Measurements from ENCODE around the gene DAB1.

Gene DAB1

DNA sequence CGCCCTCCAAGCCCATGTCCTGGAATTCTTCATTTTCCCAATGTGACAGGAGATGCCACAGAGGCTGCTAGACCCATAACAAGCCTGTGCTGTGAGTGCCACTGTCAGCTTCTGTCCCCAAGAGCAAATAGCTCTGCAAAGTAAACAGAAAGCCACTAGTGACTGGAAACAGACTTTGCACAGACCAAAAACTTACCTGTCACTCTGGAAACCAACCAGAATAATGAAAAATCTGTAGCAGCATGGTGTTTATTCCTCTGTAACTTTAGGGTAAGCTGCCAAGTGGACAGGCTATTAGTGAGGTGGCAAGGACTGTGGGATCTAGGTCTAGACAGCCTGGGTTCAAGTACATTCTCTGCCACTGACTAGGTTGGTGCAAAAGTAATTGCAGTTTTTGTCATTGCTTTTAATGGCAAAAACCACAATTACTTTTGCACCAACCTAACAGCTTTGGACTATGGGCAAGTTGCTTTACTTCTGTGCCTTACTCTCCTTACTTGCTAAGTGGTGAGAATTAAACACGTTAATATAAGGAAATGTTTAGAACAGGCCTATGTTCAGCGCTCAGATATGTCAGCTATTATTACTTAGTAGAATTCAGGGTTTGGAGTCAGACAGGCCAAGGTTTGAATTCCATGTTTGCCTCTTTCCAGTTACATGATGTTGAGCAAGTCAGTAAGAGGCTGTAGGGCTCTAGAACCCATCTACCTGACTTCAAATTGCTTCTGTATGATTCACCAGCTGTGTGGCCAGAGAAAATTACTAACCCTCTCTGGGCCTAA, 457.8 kb downstream of the DAB1 start, which contains the start of gene C8B:
Gene C8B (minus strand): TSS at position 100 of the 782 bp plus-strand sequence. CDS start 67 bp downstream, at position 33.
- DNase-seq: no peak

GRCh38 chr1:56965191-56965590, 458.7 kb downstream of the DAB1 start:
- no peak for DNase-seq

DNA sequence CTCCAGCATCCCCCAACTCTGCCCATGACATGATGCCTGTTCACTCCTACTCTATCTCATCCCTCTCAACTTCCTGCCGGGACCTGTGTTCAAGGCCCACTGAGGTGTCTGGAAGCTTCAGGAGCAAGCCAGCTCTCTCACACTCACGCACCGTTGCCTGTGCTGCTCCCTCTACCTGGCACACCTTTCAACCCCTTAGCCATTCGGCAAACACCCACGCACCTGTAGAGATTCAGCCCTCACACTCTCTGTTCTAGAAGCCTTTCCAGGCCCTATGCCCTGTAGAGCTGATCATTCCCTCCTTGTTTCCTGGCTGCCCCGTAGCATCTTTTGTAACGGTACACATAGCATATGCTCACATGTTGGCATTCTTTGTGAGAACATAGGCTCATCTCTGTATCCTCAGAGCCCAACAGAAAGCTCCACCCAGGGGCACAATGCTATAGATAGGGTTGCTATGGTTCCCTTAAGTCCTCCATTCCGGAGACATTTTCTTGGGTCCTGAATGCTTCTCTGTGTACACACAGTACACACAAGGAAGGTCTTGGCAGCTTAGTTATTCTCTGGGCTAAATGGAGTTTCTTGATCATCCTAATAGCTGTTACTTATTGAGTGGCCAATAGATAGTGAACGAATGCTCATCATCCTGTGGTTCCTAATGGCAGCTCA, 459.4 kb downstream of the DAB1 start:
- no peak for DNase-seq

DNA sequence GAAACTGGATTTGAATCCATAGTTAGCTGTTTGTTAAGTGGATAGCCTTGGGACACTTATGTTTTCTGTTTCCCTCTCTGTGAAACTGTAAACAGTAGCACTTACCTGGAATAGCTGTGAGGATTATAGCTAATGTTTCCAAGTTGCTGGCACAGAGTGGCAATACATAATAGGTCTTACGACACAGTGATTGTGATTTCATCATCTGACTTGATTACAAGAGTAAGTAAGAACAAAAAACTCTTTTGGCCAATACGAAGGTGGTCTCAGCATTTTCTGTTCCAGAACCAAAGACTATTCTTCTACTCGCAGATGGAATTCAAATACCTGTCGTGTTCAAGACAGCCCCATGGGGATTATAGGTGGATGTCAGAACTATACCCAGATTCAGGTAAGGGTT, 460.2 kb downstream of the DAB1 start:
- DNase-seq: no peak

DNA sequence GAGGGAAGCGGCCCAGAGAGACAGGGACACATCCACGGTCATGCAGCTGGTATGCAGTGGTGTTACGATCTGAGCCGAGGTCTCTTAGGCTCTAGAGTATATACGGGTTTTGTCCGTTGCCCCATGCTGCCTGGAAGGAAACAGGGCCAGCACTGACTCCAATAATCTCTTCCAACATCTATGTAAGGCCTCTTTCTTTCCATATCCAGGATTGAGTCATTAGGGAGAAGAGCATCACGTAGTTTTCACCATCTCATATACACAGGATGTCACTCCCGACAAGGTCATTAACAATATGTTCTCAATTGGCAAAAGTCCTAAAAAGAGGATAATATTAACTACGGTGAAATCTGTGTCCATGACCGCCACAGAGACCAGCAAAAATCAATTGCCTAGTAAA, 462.4 kb downstream of the DAB1 start:
- DNase-seq: no peak

DNA sequence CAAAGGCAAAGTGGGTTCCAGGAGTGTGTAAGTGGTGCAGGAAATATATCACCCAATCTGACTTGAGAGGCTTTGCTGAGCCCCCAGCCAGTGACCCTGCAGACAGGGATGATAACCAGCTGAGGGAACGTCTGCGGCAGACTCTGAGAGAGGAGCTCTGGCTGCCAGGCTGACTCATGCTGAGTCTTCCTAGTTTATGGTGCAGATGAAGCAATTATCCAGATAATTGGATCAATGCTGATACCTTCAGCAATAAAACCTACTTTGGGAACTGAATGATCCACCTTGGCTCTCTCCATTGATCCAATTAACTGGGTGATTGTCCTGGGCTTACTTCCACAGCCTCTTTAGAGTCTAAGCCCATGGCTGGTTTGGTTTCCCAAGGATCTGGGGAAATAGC, 465.3 kb downstream of the DAB1 start:
- no peak for DNase-seq

GRCh38 chr1:56957931-56958330, 465.9 kb downstream of the DAB1 start:
- DNase-seq: no peak

DNA sequence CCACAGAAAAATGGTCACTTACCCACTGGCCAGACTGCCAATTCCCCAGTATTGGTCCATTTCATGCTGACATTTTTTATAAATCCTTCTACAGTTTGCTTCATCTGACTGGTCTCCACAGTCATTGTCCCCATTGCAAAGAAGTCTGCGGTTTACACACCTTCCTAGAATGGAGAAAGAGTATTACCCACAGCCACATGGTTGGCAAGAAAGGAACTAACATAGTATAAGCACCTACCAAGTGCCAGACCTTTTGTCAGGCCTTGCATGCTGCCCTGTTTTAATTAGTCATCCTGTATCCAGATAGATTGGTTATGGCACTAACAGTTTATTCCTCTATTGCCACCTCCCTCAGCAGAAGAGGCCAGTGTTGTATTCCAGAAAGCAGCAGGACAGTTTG, 469.2 kb downstream of the DAB1 start:
- DNase-seq: no peak

GRCh38 chr1:56953386-56953785, 470.5 kb downstream of the DAB1 start:
- no peak for DNase-seq

- no peak for DNase-seq
Measured at GRCh38 chr1:56952501-56952900, 471.4 kb downstream of the DAB1 start.

- no peak for DNase-seq
Measured at GRCh38 chr1:56948403-56949023, 475.3 kb downstream of the DAB1 start.

Measured in amniotic stem cell (primary cell).